Subcutaneous adipose tissue (tissue), 4 donors: ENCODE results near the gene DOCK6. TPM values are rescaled to one million over a fixed set of nuclear protein-coding genes. Genes with fewer than 3 reads are reported as not detected.

ENCODE experiments used
- CTCF ChIP-seq: fragments of 450-650 bp; IDR thresholded peaks from one replicate; pipeline ENCODE4 v1.5.1; 2016; ENCODE audit warnings: low read depth, mild to moderate bottlenecking, control low read depth, antibody characterized with exemption, moderate library complexity
- total RNA-seq, 4 donors: library from RNA; depleted of rRNA; stranded (reverse); fragments of >200 nt; gene quantifications; one replicate each; pipeline ENCODE4 v1.1.0, GENCODE V29; 2016

DOCK6 gene
- total RNA-seq, 4 donors from 2014 or later = 28.4 to 149 (median 40.6) TPM

GRCh38 chr19:11236324-11237301 is 25.7 kb downstream of the DOCK6 start:
- no peak for TF ChIP-seq CTCF

GRCh38 chr19:11234486-11235075 is 27.7 kb downstream of the DOCK6 start:
- TF ChIP-seq CTCF = no peak

- TF ChIP-seq CTCF = no peak
Measured at GRCh38 chr19:11233073-11233472, 29.3 kb downstream of the DOCK6 start.

GRCh38 chr19:11232555-11232954 is 29.8 kb downstream of the DOCK6 start:
- no peak for TF ChIP-seq CTCF

- no peak for TF ChIP-seq CTCF
Measured at GRCh38 chr19:11230621-11231386, 31.5 kb downstream of the DOCK6 start.

- TF ChIP-seq CTCF = no peak
Measured at GRCh38 chr19:11227195-11227886, 35.0 kb downstream of the DOCK6 start.
